Measurements from ENCODE around the gene TIAM2. TPM values are rescaled to one million over a fixed set of nuclear protein-coding genes. Genes with fewer than 3 reads are reported as not detected.
"Not testable (repeated sequence)": the region's sequence is repeated elsewhere in the genome, so short reads cannot be mapped to it uniquely, and the experiment has no call there.

TIAM2 gene
- total RNA-seq, 1 donor from 2014 or later: 3.7 TPM

DNA sequence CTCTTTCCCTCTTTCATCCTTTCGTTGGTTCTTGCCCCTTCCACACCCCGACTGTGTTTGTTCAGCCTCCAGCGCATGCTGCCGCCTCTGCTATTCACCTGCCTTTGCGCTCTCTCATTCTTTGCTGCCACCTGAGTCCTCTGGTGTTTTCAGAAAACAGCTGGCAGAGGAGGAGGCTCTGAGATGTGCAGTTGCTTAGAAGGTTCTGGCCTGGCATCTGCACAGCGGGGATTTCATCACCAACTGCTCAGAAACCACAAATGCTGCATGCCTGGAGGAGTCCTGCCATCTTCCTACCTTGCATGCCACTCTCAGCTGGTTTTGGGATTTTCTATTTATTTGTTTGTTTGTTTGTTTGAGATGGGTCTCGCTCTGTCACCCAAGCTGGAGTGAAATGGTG lies 229.5 kb downstream of the TIAM2 start:
- no peak for TF ChIP-seq CTCF (IDR thresholded peaks at IDR 0.05)
- H3K36me3 ChIP-seq: no peaks in the 10 kb centered on the region
- H3K4me1 ChIP-seq: peaks cover 8 to 17% of the 10 kb centered on the region in 2 donors
- intact Hi-C loops (cut with DNase I): loop anchor here (5.0 kb wide), 1 partner anchor 37 kb away; no protein-coding TSS in a partner anchor
- no peak overlapping the region for H3K27ac ChIP-seq
- DNase-seq (ENCODE audit: low spot score in 2 of 2): no peak
- no peaks in the 10 kb centered on the region for H3K9me3 ChIP-seq
- H3K4me3 ChIP-seq: no peak overlapping the region
- no peaks in the 10 kb centered on the region for H3K27me3 ChIP-seq

DNA sequence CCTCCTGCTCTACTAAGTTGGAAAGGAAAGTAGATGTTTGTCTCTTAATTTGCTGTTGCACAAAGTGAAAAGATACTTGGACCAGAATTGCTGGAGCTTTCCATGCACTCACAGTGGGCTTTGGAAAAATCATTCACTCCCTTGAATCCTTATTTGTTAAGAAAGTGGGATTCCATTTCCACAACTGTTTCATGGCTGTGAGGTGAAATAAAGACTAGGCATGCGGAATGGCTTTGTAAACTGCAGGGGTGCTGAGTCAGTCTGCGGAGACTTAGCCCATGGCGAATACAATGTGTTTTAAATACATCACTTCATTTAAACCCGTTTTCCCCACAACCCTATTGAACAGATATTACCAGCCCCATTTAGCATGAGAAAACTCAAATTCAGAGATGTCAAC lies 231.9 kb downstream of the TIAM2 start:
- TF ChIP-seq CTCF (IDR thresholded peaks at IDR 0.05): no peak
- no peak for DNase-seq (ENCODE audit: low spot score in 2 of 2)
- Histone ChIP-seq H3K4me1 (peaks cover 0 to 5% of the 10 kb centered on the region in 2 donors), H3K27me3 (no peaks in the 10 kb centered on the region), H3K27ac (no peak overlapping the region), H3K36me3 (no peaks in the 10 kb centered on the region), H3K4me3 (no peak overlapping the region), H3K9me3 (no peaks in the 10 kb centered on the region)
- intact Hi-C loops (cut with DNase I): loop anchor here (5.0 kb wide), 1 partner anchor 40 kb away; no protein-coding TSS in a partner anchor

- H3K4me1 ChIP-seq: peaks cover 0 to 5% of the 10 kb centered on the region in 2 donors
- no peak for TF ChIP-seq CTCF (IDR thresholded peaks at IDR 0.05)
- no peaks in the 10 kb centered on the region for H3K27me3 ChIP-seq
- H3K9me3 ChIP-seq: no peaks in the 10 kb centered on the region
- DNase-seq (ENCODE audit: low spot score in 2 of 2): no peak
- H3K27ac ChIP-seq: peak overlapping the region; percentile 39 to 50
- H3K4me3 ChIP-seq: peak overlapping the region; percentile 18 to 48
- H3K36me3 ChIP-seq: no peaks in the 10 kb centered on the region
- intact Hi-C loops (cut with DNase I): loop anchor here (5.0 kb wide), 1 partner anchor 41 kb away; no protein-coding TSS in a partner anchor
Measured at GRCh38 chr6:155228546-155229166, 233.5 kb downstream of the TIAM2 start.

DNA sequence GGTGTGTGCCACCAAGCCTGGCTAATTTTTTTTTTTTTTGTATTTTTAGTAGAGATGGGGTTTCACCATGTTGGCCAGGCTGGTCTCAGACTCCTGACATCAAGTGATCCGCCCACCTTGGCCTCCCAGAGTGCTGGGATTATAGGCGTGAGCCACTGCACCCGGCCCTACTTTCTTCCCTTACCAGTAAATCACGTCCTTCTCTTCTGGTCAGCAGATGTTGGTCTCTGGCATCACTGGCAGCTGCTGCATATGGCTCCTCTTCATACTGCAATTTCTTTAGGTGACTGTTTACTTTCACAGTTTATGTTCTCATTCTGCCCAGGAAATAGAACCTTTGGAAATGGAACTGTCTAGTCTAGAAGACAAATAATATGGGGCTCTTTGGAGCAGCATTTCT lies 235.9 kb downstream of the TIAM2 start:
- H3K36me3 ChIP-seq; H3K4me3 ChIP-seq; H3K9me3 ChIP-seq; H3K27me3 ChIP-seq; H3K4me1 ChIP-seq; H3K27ac ChIP-seq; intact Hi-C loops (cut with DNase I); DNase-seq (ENCODE audit: low spot score in 2 of 2): not testable (repeated sequence)

DNA sequence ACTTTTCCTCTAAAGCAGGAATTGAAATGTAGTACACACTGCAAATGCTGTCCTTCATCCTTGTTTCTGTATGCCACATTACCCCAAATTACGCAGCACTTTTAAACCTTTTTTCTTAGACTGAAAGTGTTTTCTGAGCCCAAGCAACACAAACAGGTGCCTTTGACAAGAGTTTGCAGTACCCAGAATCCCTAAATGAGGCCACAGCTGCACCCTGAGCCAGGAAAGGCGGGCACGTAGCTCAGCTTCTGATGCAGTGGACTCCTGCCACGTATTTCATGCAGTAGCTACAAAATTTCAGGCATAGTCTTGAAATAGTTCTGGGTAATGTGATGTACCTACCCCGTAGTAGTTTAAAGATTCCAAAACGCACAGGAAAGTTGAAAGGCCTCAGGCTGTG lies 237.7 kb downstream of the TIAM2 start:
- Histone ChIP-seq H3K27ac (no peak overlapping the region), H3K4me1 (peaks cover 0 to 3% of the 10 kb centered on the region in 2 donors), H3K9me3 (no peaks in the 10 kb centered on the region), H3K4me3 (no peak overlapping the region), H3K27me3 (no peaks in the 10 kb centered on the region), H3K36me3 (no peaks in the 10 kb centered on the region)
- intact Hi-C loops (cut with DNase I): no loop called here
- no peak for DNase-seq (ENCODE audit: low spot score in 2 of 2)
- no peak for TF ChIP-seq CTCF (IDR thresholded peaks at IDR 0.05)

- no peak for DNase-seq (ENCODE audit: low spot score in 2 of 2)
- no peaks in the 10 kb centered on the region for H3K4me1 ChIP-seq
- intact Hi-C loops (cut with DNase I): no loop called here
- H3K27ac ChIP-seq: no peak overlapping the region
- H3K27me3 ChIP-seq: no peaks in the 10 kb centered on the region
- no peaks in the 10 kb centered on the region for H3K9me3 ChIP-seq
- TF ChIP-seq CTCF (IDR thresholded peaks at IDR 0.05): no peak
- H3K4me3 ChIP-seq: no peak overlapping the region
- H3K36me3 ChIP-seq: no peaks in the 10 kb centered on the region
Measured at GRCh38 chr6:155234167-155234566, 239.1 kb downstream of the TIAM2 start.

Measured in ascending aorta (tissue), 2 donors.